ENCODE measurements around the gene POLD3. TPM values are rescaled to one million over a fixed set of nuclear protein-coding genes. Genes with fewer than 3 reads are reported as not detected.

Gene POLD3
- total and polyA plus RNA-seq, 2 of the 8 experiments (the other 6 are each of a cell fraction or from before 2014, with no cell fraction given): 18.1 to 29.3 TPM

GRCh38 chr11:74678041-74678440 lies 85.7 kb downstream of the POLD3 start:
- Histone ChIP-seq H3K36me3 (ENCODE audit: control insufficient read depth in 2 of 4, insufficient read depth in 4 of 4, low read length in 3 of 4) (no peaks in the 10 kb centered on the region), H4K20me1 (replicated peaks in 1 of 2; ENCODE audit: control insufficient read depth in 1 of 2, insufficient read depth in 2 of 2, low read length in 2 of 2) (no peaks in the 10 kb centered on the region), H2BK5ac (ENCODE audit: low read depth, low read length) (no peak overlapping the region), H2BK120ac (replicated peaks; ENCODE audit: low read depth, low read length) (no peak overlapping the region), H2AK5ac (ENCODE audit: low read depth, low read length) (no peak overlapping the region), H3K79me1 (ENCODE audit: low read depth, low read length) (no peaks in the 10 kb centered on the region), H3K4me2 (ENCODE audit: insufficient read depth in 1 of 2, low read depth in 2 of 2, low read length in 2 of 2) (no peak overlapping the region), H3K9me3 (ENCODE audit: insufficient read depth in 2 of 2, low read depth in 1 of 2, low read length in 1 of 2) (0 out of 4 replicates have a peak, but pooled peaks cover 0 to 2% of the 10 kb centered on the region in 2 experiments), H3K4me3 (ENCODE audit: extremely low read depth in 1 of 4, insufficient read depth in 2 of 4, low read depth in 3 of 4, low read length in 4 of 4) (no peak overlapping the region), H2BK12ac (ENCODE audit: low read depth, low read length) (no peak overlapping the region), H3K79me2 (ENCODE audit: control insufficient read depth in 1 of 2, insufficient read depth in 2 of 2, low read length in 2 of 2) (no peaks in the 10 kb centered on the region), H3K23ac (ENCODE audit: insufficient read length) (no peak overlapping the region), H3K4ac (replicated peaks; ENCODE audit: insufficient read length, low read depth, low read length) (no peak overlapping the region), H3K18ac (ENCODE audit: extremely low read depth, low read length) (no peak overlapping the region), H2BK20ac (ENCODE audit: low read length) (no peak overlapping the region), H2BK15ac (ENCODE audit: low read length) (no peak overlapping the region), H3K27ac (ENCODE audit: low read depth, low read length) (no peak overlapping the region), H3K27me3 (replicated peaks in 1 of 4; ENCODE audit: control insufficient read depth in 3 of 4, extremely low read depth in 1 of 4, insufficient read depth in 3 of 4, low read length in 3 of 4) (peaks cover 0 to 12% (median 7%) of the 10 kb centered on the region in 4 experiments; a peak in 5 of 7 replicates), H4K8ac (ENCODE audit: extremely low read depth, insufficient read depth, low read length) (no peak overlapping the region), H3K4me1 (replicated peaks in 1 of 4; ENCODE audit: control insufficient read depth in 3 of 4, insufficient read depth in 4 of 4, low read length in 3 of 4) (peaks cover 0 to 4% (median 0%) of the 10 kb centered on the region in 4 experiments; a peak in 1 of 7 replicates), H3K23me2 (ENCODE audit: low read depth, low read length) (no peaks in the 10 kb centered on the region), H3K56ac (replicated peaks; ENCODE audit: insufficient read length, low read depth, low read length) (no peak overlapping the region), H3K14ac (ENCODE audit: insufficient read length) (no peak overlapping the region), H2AFZ (ENCODE audit: low read length) (no peak overlapping the region), H4K91ac (replicated peaks; ENCODE audit: insufficient read length, low read length) (no peak overlapping the region), H3K9ac (replicated peaks in 1 of 4; ENCODE audit: extremely low read depth in 1 of 4, low read depth in 3 of 4, low read length in 3 of 4) (no peak overlapping the region), H4K5ac (ENCODE audit: insufficient read length, low read depth, low read length) (no peak overlapping the region)
- 80% methylated on average over 5 of the region's 5 CpGs; no CpG with 5 or more reads in 1 of the 2 experiments for WGBS, 2 experiments (ENCODE audit: extremely low coverage in 1 of 2, insufficient coverage in 1 of 2, insufficient read length in 1 of 2, insufficient replicate concordance in 2 of 2, low coverage in 1 of 2, low lambda C conversion rate in 2 of 2, missing lambda C conversion rate in 1 of 2)
- POLR2A ChIA-PET (ENCODE audit: partially characterized antibody): no interaction called here
- TF ChIP-seq CEBPB (IDR thresholded peaks at IDR 0.05; ENCODE audit: low read depth, low read length) (no peak), FOSL1 (IDR thresholded peaks at IDR 0.05; ENCODE audit: insufficient read depth, low read depth, low read length) (no peak), TEAD4 (IDR thresholded peaks at IDR 0.05; ENCODE audit: low read depth, low read length) (no peak), GABPA (IDR thresholded peaks at IDR 0.05; ENCODE audit: borderline replicate concordance, insufficient read depth, low read length) (no peak), POU5F1 (IDR thresholded peaks at IDR 0.05; ENCODE audit: low read depth, low read length) (no peak), EZH2 (IDR thresholded peaks at IDR 0.05; ENCODE audit: low read depth, low read length, severe bottlenecking) (no peak), CHD1 (IDR thresholded peaks at IDR 0.05; ENCODE audit: low read depth, low read length) (no peak)
- FAIRE-seq: no peak
- CTCF ChIA-PET (ENCODE audit: partially characterized antibody): interaction anchor here (0.7 to 1.9 kb wide), 4 partner anchors 9 to 55 kb away, joined by 3 to 11 read pairs (median 4); no protein-coding TSS in a partner anchor
- DNase-seq (ENCODE audit: low read depth in 1 of 2, low spot score in 2 of 2): no peak
